ENCODE measurements around the gene TOMM34. TPM values are rescaled to one million over a fixed set of nuclear protein-coding genes. Genes with fewer than 3 reads are reported as not detected.

TOMM34 gene
- total and polyA plus RNA-seq, 4 donors: 4.4 to 12.1 (median 7.8) TPM

DNA sequence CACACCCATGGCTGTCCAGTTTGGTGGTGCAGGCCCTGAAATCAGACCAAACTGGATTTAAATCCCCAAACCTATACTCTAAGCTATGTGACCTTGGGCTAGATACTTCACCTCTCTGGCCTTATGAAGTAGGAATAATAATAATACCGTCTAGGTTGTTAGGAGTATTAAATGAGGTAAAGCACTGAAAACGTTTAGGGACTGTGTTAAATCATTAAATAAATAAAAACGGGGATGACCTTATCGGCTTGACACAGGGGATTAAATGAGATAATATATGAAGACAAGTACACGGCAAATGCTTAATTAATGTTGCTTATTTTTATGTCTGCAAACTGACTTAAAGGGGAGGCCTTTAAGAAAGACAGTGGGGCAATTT lies 5.4 kb upstream of the TOMM34 start:
- no peak for TF ChIP-seq HNF4A (conservative IDR thresholded peaks at IDR 0.05)
- TF ChIP-seq RAD21 (IDR thresholded peaks at IDR 0.05): no peak
- TF ChIP-seq FOXA2 (IDR thresholded peaks at IDR 0.05): no peak
- no peak for TF ChIP-seq YY1 (IDR thresholded peaks at IDR 0.05)
- TF ChIP-seq, protein P1, sequence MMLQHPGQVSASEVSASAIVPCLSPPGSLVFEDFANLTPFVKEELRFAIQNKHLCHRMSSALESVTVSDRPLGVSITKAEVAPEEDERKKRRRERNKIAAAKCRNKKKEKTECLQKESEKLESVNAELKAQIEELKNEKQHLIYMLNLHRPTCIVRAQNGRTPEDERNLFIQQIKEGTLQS (IDR thresholded peaks at IDR 0.05): no peak
- TF ChIP-seq, protein P2, sequence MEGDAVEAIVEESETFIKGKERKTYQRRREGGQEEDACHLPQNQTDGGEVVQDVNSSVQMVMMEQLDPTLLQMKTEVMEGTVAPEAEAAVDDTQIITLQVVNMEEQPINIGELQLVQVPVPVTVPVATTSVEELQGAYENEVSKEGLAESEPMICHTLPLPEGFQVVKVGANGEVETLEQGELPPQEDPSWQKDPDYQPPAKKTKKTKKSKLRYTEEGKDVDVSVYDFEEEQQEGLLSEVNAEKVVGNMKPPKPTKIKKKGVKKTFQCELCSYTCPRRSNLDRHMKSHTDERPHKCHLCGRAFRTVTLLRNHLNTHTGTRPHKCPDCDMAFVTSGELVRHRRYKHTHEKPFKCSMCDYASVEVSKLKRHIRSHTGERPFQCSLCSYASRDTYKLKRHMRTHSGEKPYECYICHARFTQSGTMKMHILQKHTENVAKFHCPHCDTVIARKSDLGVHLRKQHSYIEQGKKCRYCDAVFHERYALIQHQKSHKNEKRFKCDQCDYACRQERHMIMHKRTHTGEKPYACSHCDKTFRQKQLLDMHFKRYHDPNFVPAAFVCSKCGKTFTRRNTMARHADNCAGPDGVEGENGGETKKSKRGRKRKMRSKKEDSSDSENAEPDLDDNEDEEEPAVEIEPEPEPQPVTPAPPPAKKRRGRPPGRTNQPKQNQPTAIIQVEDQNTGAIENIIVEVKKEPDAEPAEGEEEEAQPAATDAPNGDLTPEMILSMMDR (IDR thresholded peaks at IDR 0.05; ENCODE audit: low read depth, low read length, missing input control): no peak
- TF ChIP-seq, protein P3, sequence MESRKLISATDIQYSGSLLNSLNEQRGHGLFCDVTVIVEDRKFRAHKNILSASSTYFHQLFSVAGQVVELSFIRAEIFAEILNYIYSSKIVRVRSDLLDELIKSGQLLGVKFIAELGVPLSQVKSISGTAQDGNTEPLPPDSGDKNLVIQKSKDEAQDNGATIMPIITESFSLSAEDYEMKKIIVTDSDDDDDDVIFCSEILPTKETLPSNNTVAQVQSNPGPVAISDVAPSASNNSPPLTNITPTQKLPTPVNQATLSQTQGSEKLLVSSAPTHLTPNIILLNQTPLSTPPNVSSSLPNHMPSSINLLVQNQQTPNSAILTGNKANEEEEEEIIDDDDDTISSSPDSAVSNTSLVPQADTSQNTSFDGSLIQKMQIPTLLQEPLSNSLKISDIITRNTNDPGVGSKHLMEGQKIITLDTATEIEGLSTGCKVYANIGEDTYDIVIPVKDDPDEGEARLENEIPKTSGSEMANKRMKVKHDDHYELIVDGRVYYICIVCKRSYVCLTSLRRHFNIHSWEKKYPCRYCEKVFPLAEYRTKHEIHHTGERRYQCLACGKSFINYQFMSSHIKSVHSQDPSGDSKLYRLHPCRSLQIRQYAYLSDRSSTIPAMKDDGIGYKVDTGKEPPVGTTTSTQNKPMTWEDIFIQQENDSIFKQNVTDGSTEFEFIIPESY (IDR thresholded peaks at IDR 0.05): no peak
- peaks cover 0 to 25% (median 20%) of the 10 kb centered on the region in 4 donors for H3K4me1 ChIP-seq (ENCODE audit: control insufficient read depth in 4 of 4, insufficient read depth in 4 of 4, low read length in 3 of 4)

DNA sequence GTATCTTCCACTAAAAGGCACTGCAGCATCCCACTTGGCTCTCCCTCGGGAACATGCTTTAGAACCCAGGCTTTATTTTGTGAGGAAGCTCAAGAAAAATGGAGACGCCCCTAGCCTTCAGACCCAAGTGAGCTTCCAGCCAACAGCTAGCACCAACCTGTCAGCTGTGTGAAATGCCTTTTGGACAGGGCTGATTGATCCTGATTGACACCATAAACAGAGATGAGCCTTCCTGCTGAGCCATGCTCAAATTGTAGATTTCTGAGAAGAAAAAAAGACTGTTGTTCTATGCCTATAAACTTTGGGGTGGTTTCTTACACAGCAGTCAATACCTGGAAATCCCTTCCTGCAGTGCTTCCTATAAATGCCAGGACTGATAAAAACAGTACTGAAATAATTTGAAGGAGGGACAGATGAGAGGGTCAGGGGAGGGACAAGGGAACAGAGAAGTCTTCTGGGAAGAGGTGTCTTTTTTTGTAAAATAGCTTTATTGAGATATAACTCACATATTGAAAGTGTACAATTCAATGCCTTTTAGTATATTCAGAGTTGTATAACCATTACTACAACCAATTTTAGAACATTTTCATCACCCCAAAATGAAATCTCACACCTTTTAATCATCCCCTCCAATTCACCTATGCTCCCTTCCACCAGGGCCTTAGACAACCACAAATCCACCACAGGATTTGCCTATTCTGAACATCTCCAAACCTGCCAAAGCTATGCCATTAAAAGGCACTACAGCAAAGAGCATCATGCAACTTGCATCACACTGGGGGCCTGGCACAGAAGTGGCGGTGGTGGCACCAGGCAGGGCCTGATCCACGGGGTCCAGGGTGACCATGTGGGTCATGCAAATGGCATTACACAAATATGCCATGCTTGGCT lies 3.4 kb upstream of the TOMM34 start:
- TF ChIP-seq HNF4G (IDR thresholded peaks at IDR 0.05) (no peak), EGR1 (IDR thresholded peaks at IDR 0.05; ENCODE audit: low read depth in 2 of 2) (no peak), TAF1 (conservative IDR thresholded peaks at IDR 0.05) (no peak), FOXA1 (IDR thresholded peaks at IDR 0.05) (no peak), GABPA (IDR thresholded peaks at IDR 0.05 in 1 of 2, conservative IDR thresholded peaks at IDR 0.05 in 1 of 2) (no peak), FOXA2 (IDR thresholded peaks at IDR 0.05) (no peak), RXRA (IDR thresholded peaks at IDR 0.05) (no peak), YY1 (IDR thresholded peaks at IDR 0.05) (no peak), RAD21 (IDR thresholded peaks at IDR 0.05) (no peak), JUND (IDR thresholded peaks at IDR 0.05) (no peak), NR2F2 (IDR thresholded peaks at IDR 0.05) (no peak), HNF4A (conservative IDR thresholded peaks at IDR 0.05) (no peak)
- TF ChIP-seq, protein P1 (IDR thresholded peaks at IDR 0.05): no peak
- TF ChIP-seq, protein P4, sequence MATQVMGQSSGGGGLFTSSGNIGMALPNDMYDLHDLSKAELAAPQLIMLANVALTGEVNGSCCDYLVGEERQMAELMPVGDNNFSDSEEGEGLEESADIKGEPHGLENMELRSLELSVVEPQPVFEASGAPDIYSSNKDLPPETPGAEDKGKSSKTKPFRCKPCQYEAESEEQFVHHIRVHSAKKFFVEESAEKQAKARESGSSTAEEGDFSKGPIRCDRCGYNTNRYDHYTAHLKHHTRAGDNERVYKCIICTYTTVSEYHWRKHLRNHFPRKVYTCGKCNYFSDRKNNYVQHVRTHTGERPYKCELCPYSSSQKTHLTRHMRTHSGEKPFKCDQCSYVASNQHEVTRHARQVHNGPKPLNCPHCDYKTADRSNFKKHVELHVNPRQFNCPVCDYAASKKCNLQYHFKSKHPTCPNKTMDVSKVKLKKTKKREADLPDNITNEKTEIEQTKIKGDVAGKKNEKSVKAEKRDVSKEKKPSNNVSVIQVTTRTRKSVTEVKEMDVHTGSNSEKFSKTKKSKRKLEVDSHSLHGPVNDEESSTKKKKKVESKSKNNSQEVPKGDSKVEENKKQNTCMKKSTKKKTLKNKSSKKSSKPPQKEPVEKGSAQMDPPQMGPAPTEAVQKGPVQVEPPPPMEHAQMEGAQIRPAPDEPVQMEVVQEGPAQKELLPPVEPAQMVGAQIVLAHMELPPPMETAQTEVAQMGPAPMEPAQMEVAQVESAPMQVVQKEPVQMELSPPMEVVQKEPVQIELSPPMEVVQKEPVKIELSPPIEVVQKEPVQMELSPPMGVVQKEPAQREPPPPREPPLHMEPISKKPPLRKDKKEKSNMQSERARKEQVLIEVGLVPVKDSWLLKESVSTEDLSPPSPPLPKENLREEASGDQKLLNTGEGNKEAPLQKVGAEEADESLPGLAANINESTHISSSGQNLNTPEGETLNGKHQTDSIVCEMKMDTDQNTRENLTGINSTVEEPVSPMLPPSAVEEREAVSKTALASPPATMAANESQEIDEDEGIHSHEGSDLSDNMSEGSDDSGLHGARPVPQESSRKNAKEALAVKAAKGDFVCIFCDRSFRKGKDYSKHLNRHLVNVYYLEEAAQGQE (IDR thresholded peaks at IDR 0.05): no peak
- TF ChIP-seq, protein P3 (IDR thresholded peaks at IDR 0.05): no peak
- TF ChIP-seq, protein P5, sequence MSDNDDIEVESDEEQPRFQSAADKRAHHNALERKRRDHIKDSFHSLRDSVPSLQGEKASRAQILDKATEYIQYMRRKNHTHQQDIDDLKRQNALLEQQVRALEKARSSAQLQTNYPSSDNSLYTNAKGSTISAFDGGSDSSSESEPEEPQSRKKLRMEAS (IDR thresholded peaks at IDR 0.05): no peak
- TF ChIP-seq, protein P2 (IDR thresholded peaks at IDR 0.05; ENCODE audit: low read depth, low read length, missing input control): no peak
- Histone ChIP-seq H3K9ac (ENCODE audit: low read depth in 1 of 2, low read length in 2 of 2) (no peak overlapping the region), H3K27ac (ENCODE audit: low read depth in 1 of 2, low read length in 2 of 2) (no peak overlapping the region), H3K36me3 (ENCODE audit: control insufficient read depth in 4 of 4, insufficient read depth in 3 of 4, low read depth in 1 of 4, low read length in 3 of 4) (no peaks in the 10 kb centered on the region), H3K4me1 (ENCODE audit: control insufficient read depth in 4 of 4, insufficient read depth in 4 of 4, low read length in 3 of 4) (peaks cover 0 to 33% (median 30%) of the 10 kb centered on the region in 4 donors), H3K9me3 (ENCODE audit: control insufficient read depth in 4 of 4, low read length in 3 of 4) (no peaks in the 10 kb centered on the region), H3K4me3 (ENCODE audit: low read depth in 1 of 3, low read length in 3 of 3) (no peak overlapping the region), H3K27me3 (ENCODE audit: control insufficient read depth in 4 of 4, insufficient read depth in 4 of 4, low read length in 3 of 4) (no peaks in the 10 kb centered on the region)
- DNase-seq (ENCODE audit: low spot score): no peak
- 86% methylated on average over 4 of the region's 4 CpGs for WGBS

More for the DNA sequence above, 5.4 kb upstream of the TOMM34 start:
- no peak for DNase-seq (ENCODE audit: low spot score)
- no peaks in the 10 kb centered on the region for H3K36me3 ChIP-seq (ENCODE audit: control insufficient read depth in 4 of 4, insufficient read depth in 3 of 4, low read depth in 1 of 4, low read length in 3 of 4)
- H3K9me3 ChIP-seq (ENCODE audit: control insufficient read depth in 4 of 4, low read length in 3 of 4): no peaks in the 10 kb centered on the region
- H3K9ac ChIP-seq (ENCODE audit: low read depth in 1 of 2, low read length in 2 of 2): peak overlapping the region in 1 of 2 donors; percentile 75
- H3K4me3 ChIP-seq (ENCODE audit: low read depth in 1 of 3, low read length in 3 of 3): peak overlapping the region; percentile 78 to 86 (median 83)
- H3K27me3 ChIP-seq (ENCODE audit: control insufficient read depth in 4 of 4, insufficient read depth in 4 of 4, low read length in 3 of 4): no peaks in the 10 kb centered on the region
- WGBS: 46% methylated on average over 5 of the region's 5 CpGs
- H3K27ac ChIP-seq (ENCODE audit: low read depth in 1 of 2, low read length in 2 of 2): peak overlapping the region; percentile 74 to 80
